SK-N-SH treated with all-trans-retinoic acid at 6 μM for 48 hours (cell line): ENCODE measurements around the gene ESX1.

ENCODE experiments used
- ATAC-seq: fragments of 200-7000 bp; cut with Tn5 transposase; 3 replicates; pipeline ENCODE4 v1.9.1; 2020; ENCODE audit warnings: mild to moderate bottlenecking, moderate library complexity
- ARNTL ChIP-seq: fragments of 450-650 bp; formaldehyde crosslinking; IDR thresholded peaks from 2 replicates; pipeline ENCODE4 v1.5.0; 2020; ENCODE audit warnings: low read depth, mild to moderate bottlenecking, moderate library complexity, borderline replicate concordance
- CSDC2 ChIP-seq: fragments of 250-450 bp; sonication (Bioruptor Pico); IDR thresholded peaks from 2 replicates; pipeline ENCODE4 v1.5.0; 2020; ENCODE audit warnings: mild to moderate bottlenecking, moderate library complexity
- CSRNP3 ChIP-seq: fragments of 250-450 bp; sonication (Bioruptor Pico); IDR thresholded peaks from 2 replicates; pipeline ENCODE4 v1.5.1; 2021; ENCODE audit warnings: mild to moderate bottlenecking, moderate library complexity
- ESRRG ChIP-seq: fragments of 250-450 bp; sonication (Bioruptor Pico); IDR thresholded peaks from 2 replicates; pipeline ENCODE4 v1.6.1; 2021; ENCODE audit warnings: mild to moderate bottlenecking
- OSR1 ChIP-seq: fragments of 250-450 bp; sonication (Bioruptor Pico); IDR thresholded peaks from 2 replicates; pipeline ENCODE4 v1.8.0; 2022; ENCODE audit warnings: moderate library complexity, mild to moderate bottlenecking, inconsistent platforms
- POU6F1 ChIP-seq: fragments of 250-450 bp; sonication (Bioruptor Pico); IDR thresholded peaks from 2 replicates; pipeline ENCODE4 v1.8.0; 2021; ENCODE audit warnings: low read depth, mild to moderate bottlenecking, moderate library complexity, borderline replicate concordance
- PPARA ChIP-seq: fragments of 250-450 bp; sonication (Bioruptor Pico); IDR thresholded peaks from 2 replicates; pipeline ENCODE4 v1.5.0; 2020; ENCODE audit warnings: mild to moderate bottlenecking, borderline replicate concordance
- RARB ChIP-seq: fragments of 250-450 bp; sonication (Bioruptor Pico); IDR thresholded peaks from 2 replicates; pipeline ENCODE4 v1.8.0; 2021; ENCODE audit warnings: mild to moderate bottlenecking, moderate library complexity
- SNAI2 ChIP-seq: fragments of 250-450 bp; sonication (Bioruptor Pico); IDR thresholded peaks from 2 replicates; pipeline ENCODE4 v1.5.0; 2020; ENCODE audit warnings: mild to moderate bottlenecking, moderate library complexity
- TCF4 ChIP-seq: fragments of 250-450 bp; sonication (Bioruptor Pico); IDR thresholded peaks from 2 replicates; pipeline ENCODE4 v1.8.0; 2021; ENCODE audit warnings: mild to moderate bottlenecking, moderate library complexity, borderline replicate concordance
- TOX ChIP-seq: fragments of 250-450 bp; sonication (Bioruptor Pico); IDR thresholded peaks from 2 replicates; pipeline ENCODE4 v1.8.0; 2021; ENCODE audit warnings: mild to moderate bottlenecking, moderate library complexity, borderline replicate concordance
- TSHZ2 ChIP-seq: fragments of 250-450 bp; sonication (Bioruptor Pico); IDR thresholded peaks from 2 replicates; pipeline ENCODE4 v1.5.0; 2020; ENCODE audit warnings: mild to moderate bottlenecking, moderate library complexity
- ZFP3 ChIP-seq: fragments of 250-450 bp; sonication (Bioruptor Pico); IDR thresholded peaks from 2 replicates; pipeline ENCODE4 v1.5.0; 2020; ENCODE audit warnings: mild to moderate bottlenecking, moderate library complexity
- ZFP30 ChIP-seq: fragments of 450-650 bp; formaldehyde crosslinking; IDR thresholded peaks from 2 replicates; pipeline ENCODE4 v1.5.0; 2022; ENCODE audit warnings: mild to moderate bottlenecking, moderate library complexity
- ZNF565 ChIP-seq: fragments of 450-650 bp; formaldehyde crosslinking; conservative IDR thresholded peaks from 2 replicates; pipeline ENCODE4 v1.5.0; 2020; ENCODE audit warnings: low read depth, mild to moderate bottlenecking, moderate library complexity
- TF ChIP-seq, protein P1 (sequence below): fragments of 250-450 bp; sonication (Bioruptor Pico); IDR thresholded peaks from 2 replicates; pipeline ENCODE4 v1.5.1; 2020; ENCODE audit warnings: low read depth, mild to moderate bottlenecking, moderate library complexity
- TF ChIP-seq, protein P2 (sequence below): fragments of 250-450 bp; sonication (Bioruptor Pico); IDR thresholded peaks from 2 replicates; pipeline ENCODE4 v1.8.0; 2020; ENCODE audit warnings: mild to moderate bottlenecking, moderate library complexity, borderline replicate concordance

The ESX1 gene

GRCh38 chrX:104288961-104289360 lies 34.2 kb upstream of the ESX1 start:
- no peak for ATAC-seq
- TF ChIP-seq, protein P1, sequence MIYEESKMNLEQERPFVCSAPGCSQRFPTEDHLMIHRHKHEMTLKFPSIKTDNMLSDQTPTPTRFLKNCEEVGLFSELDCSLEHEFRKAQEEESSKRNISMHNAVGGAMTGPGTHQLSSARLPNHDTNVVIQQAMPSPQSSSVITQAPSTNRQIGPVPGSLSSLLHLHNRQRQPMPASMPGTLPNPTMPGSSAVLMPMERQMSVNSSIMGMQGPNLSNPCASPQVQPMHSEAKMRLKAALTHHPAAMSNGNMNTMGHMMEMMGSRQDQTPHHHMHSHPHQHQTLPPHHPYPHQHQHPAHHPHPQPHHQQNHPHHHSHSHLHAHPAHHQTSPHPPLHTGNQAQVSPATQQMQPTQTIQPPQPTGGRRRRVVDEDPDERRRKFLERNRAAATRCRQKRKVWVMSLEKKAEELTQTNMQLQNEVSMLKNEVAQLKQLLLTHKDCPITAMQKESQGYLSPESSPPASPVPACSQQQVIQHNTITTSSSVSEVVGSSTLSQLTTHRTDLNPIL (CRISPR knock-in tag) = no peak
- TF ChIP-seq TCF4 (CRISPR knock-in tag) (no peak), ESRRG (CRISPR knock-in tag) (no peak), PPARA (CRISPR knock-in tag) (no peak), POU6F1 (no peak), ARNTL (CRISPR knock-in tag) (no peak), SNAI2 (CRISPR knock-in tag) (no peak), ZFP30 (CRISPR knock-in tag) (no peak), ZFP3 (CRISPR knock-in tag) (no peak), ZNF565 (CRISPR knock-in tag) (no peak)
- TF ChIP-seq, protein P2, sequence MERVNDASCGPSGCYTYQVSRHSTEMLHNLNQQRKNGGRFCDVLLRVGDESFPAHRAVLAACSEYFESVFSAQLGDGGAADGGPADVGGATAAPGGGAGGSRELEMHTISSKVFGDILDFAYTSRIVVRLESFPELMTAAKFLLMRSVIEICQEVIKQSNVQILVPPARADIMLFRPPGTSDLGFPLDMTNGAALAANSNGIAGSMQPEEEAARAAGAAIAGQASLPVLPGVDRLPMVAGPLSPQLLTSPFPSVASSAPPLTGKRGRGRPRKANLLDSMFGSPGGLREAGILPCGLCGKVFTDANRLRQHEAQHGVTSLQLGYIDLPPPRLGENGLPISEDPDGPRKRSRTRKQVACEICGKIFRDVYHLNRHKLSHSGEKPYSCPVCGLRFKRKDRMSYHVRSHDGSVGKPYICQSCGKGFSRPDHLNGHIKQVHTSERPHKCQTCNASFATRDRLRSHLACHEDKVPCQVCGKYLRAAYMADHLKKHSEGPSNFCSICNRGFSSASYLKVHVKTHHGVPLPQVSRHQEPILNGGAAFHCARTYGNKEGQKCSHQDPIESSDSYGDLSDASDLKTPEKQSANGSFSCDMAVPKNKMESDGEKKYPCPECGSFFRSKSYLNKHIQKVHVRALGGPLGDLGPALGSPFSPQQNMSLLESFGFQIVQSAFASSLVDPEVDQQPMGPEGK (CRISPR knock-in tag) = no peak
- TF ChIP-seq, all 23 proteins: peak for 0

DNA sequence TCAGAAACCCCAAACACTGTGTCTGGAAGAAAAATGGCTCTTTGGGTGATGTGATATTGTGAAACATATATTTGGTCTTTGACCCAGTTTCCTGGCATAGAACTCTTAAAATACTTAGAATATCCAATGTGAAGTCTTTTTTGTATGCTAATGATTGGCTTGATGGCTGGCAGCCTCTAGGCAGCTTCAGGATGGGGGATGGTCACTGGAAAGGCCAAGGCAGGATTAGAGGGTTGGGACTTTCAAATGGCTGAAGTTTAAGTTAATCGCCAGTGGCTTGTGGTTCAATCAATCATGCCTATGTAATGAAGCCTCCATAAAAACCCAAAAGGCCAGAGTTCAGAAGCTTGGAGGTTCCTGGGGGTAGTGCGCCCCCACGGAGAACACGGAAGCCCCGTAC lies 33.5 kb upstream of the ESX1 start:
- TF ChIP-seq RARB (CRISPR knock-in tag) (no peak), CSDC2 (CRISPR knock-in tag) (no peak), TCF4 (CRISPR knock-in tag) (no peak), POU6F1 (no peak), TSHZ2 (CRISPR knock-in tag) (no peak), ARNTL (CRISPR knock-in tag) (no peak), TOX (CRISPR knock-in tag) (no peak), SNAI2 (CRISPR knock-in tag) (no peak), CSRNP3 (no peak), PPARA (CRISPR knock-in tag) (no peak), OSR1 (CRISPR knock-in tag) (no peak)
- TF ChIP-seq, protein P1 (CRISPR knock-in tag) = no peak
- TF ChIP-seq, all 23 proteins: peak for 0
- ATAC-seq = no peak
